ENCODE data around the gene CPSF4L. TPM values are rescaled to one million over a fixed set of nuclear protein-coding genes. Genes with fewer than 3 reads are reported as not detected.
A peak's percentile ranks its signal among the peaks of the same experiment; 100 is the strongest.

The CPSF4L gene
- total RNA-seq, 1 donor from 2014 or later, result not detected

- H3K9me3 Mint-ChIP-seq, result no peaks in the 10 kb centered on the region
- H3K4me1 Mint-ChIP-seq, result no peaks in the 10 kb centered on the region
- intact Hi-C loops (cut with micrococcal nuclease), result no loop called here
- H3K27me3 Mint-ChIP-seq, result no peaks in the 10 kb centered on the region
- H3K36me3 Mint-ChIP-seq (ENCODE audit: low read depth), result peaks cover 2% of the 10 kb centered on the region
- H3K27ac Mint-ChIP-seq, result no peak overlapping the region
- no peak for DNase-seq
- no peak overlapping the region for H3K4me3 Mint-ChIP-seq
These were observed 10.6 kb downstream of the CPSF4L start for GRCh38 chr17:73250851-73251640.

- Mint-ChIP-seq H3K4me1 (no peaks in the 10 kb centered on the region), H3K27me3 (no peaks in the 10 kb centered on the region), H3K36me3 (ENCODE audit: low read depth) (peaks cover 3% of the 10 kb centered on the region), H3K4me3 (no peak overlapping the region), H3K27ac (no peak overlapping the region), H3K9me3 (no peaks in the 10 kb centered on the region)
- intact Hi-C loops (cut with micrococcal nuclease), result no loop called here
- no peak for DNase-seq
These were observed 12.0 kb downstream of the CPSF4L start for GRCh38 chr17:73249700-73250099.

GRCh38 chr17:73248532-73248931 lies 13.1 kb downstream of the CPSF4L start:
- Mint-ChIP-seq H3K4me3 (no peak overlapping the region), H3K4me1 (no peaks in the 10 kb centered on the region), H3K27me3 (no peaks in the 10 kb centered on the region), H3K36me3 (ENCODE audit: low read depth) (peaks cover 7% of the 10 kb centered on the region), H3K9me3 (no peaks in the 10 kb centered on the region), H3K27ac (no peak overlapping the region)
- DNase-seq, result no peak
- intact Hi-C loops (cut with micrococcal nuclease), result no loop called here

GRCh38 chr17:73247726-73248125 lies 14.0 kb downstream of the CPSF4L start:
- peaks cover 9% of the 10 kb centered on the region for H3K36me3 Mint-ChIP-seq (ENCODE audit: low read depth)
- no peak for DNase-seq
- no peaks in the 10 kb centered on the region for H3K27me3 Mint-ChIP-seq
- H3K4me3 Mint-ChIP-seq, result no peak overlapping the region
- H3K4me1 Mint-ChIP-seq, result no peaks in the 10 kb centered on the region
- no peak overlapping the region for H3K27ac Mint-ChIP-seq
- H3K9me3 Mint-ChIP-seq, result no peaks in the 10 kb centered on the region
- intact Hi-C loops (cut with micrococcal nuclease), result no loop called here

GRCh38 chr17:73240561-73240960 lies 21.1 kb downstream of the CPSF4L start:
- Mint-ChIP-seq H3K4me3 (no peak overlapping the region), H3K27me3 (no peaks in the 10 kb centered on the region), H3K27ac (no peak overlapping the region), H3K9me3 (no peaks in the 10 kb centered on the region), H3K4me1 (peaks cover 16% of the 10 kb centered on the region), H3K36me3 (ENCODE audit: low read depth) (peaks cover 46% of the 10 kb centered on the region)
- intact Hi-C loops (cut with micrococcal nuclease), result no loop called here
- DNase-seq, result no peak

- H3K4me3 Mint-ChIP-seq, result peak overlapping the region; percentile 55
- intact Hi-C loops (cut with micrococcal nuclease), result no loop called here
These were observed 24.0 kb downstream of the CPSF4L start for GRCh38 chr17:73237714-73238113.

GRCh38 chr17:73234736-73235135 lies 26.9 kb downstream of the CPSF4L start:
- H3K9me3 Mint-ChIP-seq, result no peaks in the 10 kb centered on the region
- intact Hi-C loops (cut with micrococcal nuclease), result no loop called here

More at GRCh38 chr17:73237714-73238113, 24.0 kb downstream of the CPSF4L start:
- DNase-seq, result no peak
- peaks cover 25% of the 10 kb centered on the region for H3K4me1 Mint-ChIP-seq
- peak overlapping the region; percentile 22 for H3K27ac Mint-ChIP-seq
- no peaks in the 10 kb centered on the region for H3K27me3 Mint-ChIP-seq
- H3K9me3 Mint-ChIP-seq, result no peaks in the 10 kb centered on the region
- peaks cover 45% of the 10 kb centered on the region for H3K36me3 Mint-ChIP-seq (ENCODE audit: low read depth)

GRCh38 chr17:73232587-73233373 lies 28.9 kb downstream of the CPSF4L start:
- Mint-ChIP-seq H3K9me3 (no peaks in the 10 kb centered on the region), H3K27ac (peak overlapping the region; percentile 95), H3K4me1 (peaks cover 43% of the 10 kb centered on the region), H3K4me3 (peak overlapping the region; percentile 95), H3K27me3 (no peaks in the 10 kb centered on the region), H3K36me3 (ENCODE audit: low read depth) (peaks cover 28% of the 10 kb centered on the region)
- intact Hi-C loops (cut with micrococcal nuclease), result loop anchor here (1.0 to 2.0 kb wide), 5 partner anchors 22 to 970 kb away; partner anchors contain the start of gene RPL38
- DNase-seq, result peak; percentile 77

More at GRCh38 chr17:73234736-73235135, 26.9 kb downstream of the CPSF4L start:
- DNase-seq, result no peak
- H3K4me1 Mint-ChIP-seq, result peaks cover 35% of the 10 kb centered on the region
- peaks cover 32% of the 10 kb centered on the region for H3K36me3 Mint-ChIP-seq (ENCODE audit: low read depth)
- H3K4me3 Mint-ChIP-seq, result no peak overlapping the region
- no peaks in the 10 kb centered on the region for H3K27me3 Mint-ChIP-seq
- H3K27ac Mint-ChIP-seq, result no peak overlapping the region

- Mint-ChIP-seq H3K27ac (peak overlapping the region; percentile 95), H3K4me1 (peaks cover 45% of the 10 kb centered on the region), H3K4me3 (peak overlapping the region; percentile 95), H3K9me3 (no peaks in the 10 kb centered on the region), H3K36me3 (ENCODE audit: low read depth) (peaks cover 26% of the 10 kb centered on the region), H3K27me3 (no peaks in the 10 kb centered on the region)
- peak; percentile 99 for DNase-seq
- intact Hi-C loops (cut with micrococcal nuclease), result loop anchor here (1.0 to 2.0 kb wide), 5 partner anchors 21 to 971 kb away; partner anchors contain the start of gene RPL38
These were observed 29.7 kb downstream of the CPSF4L start for GRCh38 chr17:73231841-73232586.

GRCh38 chr17:73231395-73231794 lies 30.3 kb downstream of the CPSF4L start:
- H3K4me1 Mint-ChIP-seq, result peaks cover 50% of the 10 kb centered on the region
- peak; percentile 66 for DNase-seq
- H3K9me3 Mint-ChIP-seq, result no peaks in the 10 kb centered on the region
- no peaks in the 10 kb centered on the region for H3K27me3 Mint-ChIP-seq
- peak overlapping the region; percentile 95 for H3K27ac Mint-ChIP-seq
- peak overlapping the region; percentile 95 for H3K4me3 Mint-ChIP-seq
- intact Hi-C loops (cut with micrococcal nuclease), result no loop called here
- peaks cover 28% of the 10 kb centered on the region for H3K36me3 Mint-ChIP-seq (ENCODE audit: low read depth)

- no peak overlapping the region for H3K27ac Mint-ChIP-seq
- peak overlapping the region; percentile 95 for H3K4me3 Mint-ChIP-seq
- intact Hi-C loops (cut with micrococcal nuclease), result no loop called here
- no peak for DNase-seq
- peaks cover 17% of the 10 kb centered on the region for H3K36me3 Mint-ChIP-seq (ENCODE audit: low read depth)
- H3K4me1 Mint-ChIP-seq, result peaks cover 53% of the 10 kb centered on the region
- no peaks in the 10 kb centered on the region for H3K27me3 Mint-ChIP-seq
- H3K9me3 Mint-ChIP-seq, result no peaks in the 10 kb centered on the region
These were observed 31.6 kb downstream of the CPSF4L start for GRCh38 chr17:73230088-73230487.

GRCh38 chr17:73228748-73229236 lies 32.9 kb downstream of the CPSF4L start:
- Mint-ChIP-seq H3K4me3 (peak overlapping the region; percentile 29), H3K4me1 (peaks cover 59% of the 10 kb centered on the region), H3K9me3 (no peaks in the 10 kb centered on the region), H3K27me3 (no peaks in the 10 kb centered on the region), H3K36me3 (ENCODE audit: low read depth) (peaks cover 23% of the 10 kb centered on the region), H3K27ac (peak overlapping the region; percentile 20)
- peak; percentile 63 for DNase-seq
- intact Hi-C loops (cut with micrococcal nuclease), result no loop called here

GRCh38 chr17:73227944-73228343 lies 33.7 kb downstream of the CPSF4L start:
- no peaks in the 10 kb centered on the region for H3K27me3 Mint-ChIP-seq
- no peak overlapping the region for H3K4me3 Mint-ChIP-seq
- no peak overlapping the region for H3K27ac Mint-ChIP-seq
- intact Hi-C loops (cut with micrococcal nuclease), result loop anchor here (2.0 kb wide), 1 partner anchor 15 kb away; no protein-coding TSS in a partner anchor
- H3K36me3 Mint-ChIP-seq (ENCODE audit: low read depth), result peaks cover 21% of the 10 kb centered on the region
- no peaks in the 10 kb centered on the region for H3K9me3 Mint-ChIP-seq
- no peak for DNase-seq
- peaks cover 54% of the 10 kb centered on the region for H3K4me1 Mint-ChIP-seq

All from activated CD4-positive, alpha-beta T cell treated with anti-CD3 and anti-CD28 coated beads, Interleukin-2, amount 10 ng/mL, durations not matched to agents 24 days and 14 days (primary cell).